WERI-Rb-1 (cell line): ENCODE results near the gene PSMD12.

Source experiments
- DNase-seq: peaks from one replicate; pipeline ENCODE4 v3.0.0-alpha.2; 2020
- H3K27ac ChIP-seq: fragments of 250-450 bp; sonication (Bioruptor Pico); 2 replicates; pipeline ENCODE4 v1.5.1; 2020; ENCODE audit warnings: mild to moderate bottlenecking, moderate library complexity
- H3K27me3 ChIP-seq: fragments of 250-450 bp; sonication (Bioruptor Pico); 2 replicates; pipeline ENCODE4 v1.5.1; 2021; ENCODE audit warnings: mild to moderate bottlenecking, low read depth, moderate library complexity; ENCODE audit not compliant: insufficient read depth, severe bottlenecking
- H3K36me3 ChIP-seq: fragments of 250-450 bp; sonication (Bioruptor Pico); 2 replicates; pipeline ENCODE4 v1.5.1; 2020; ENCODE audit warnings: mild to moderate bottlenecking, moderate library complexity
- H3K4me3 ChIP-seq: 2 replicates; pipeline ENCODE4 v1.5.1; 2011; ENCODE audit warnings: low read depth, mild to moderate bottlenecking, control low read depth, low read length
- H3K9me3 ChIP-seq: fragments of 250-450 bp; sonication (Bioruptor Pico); 2 replicates; pipeline ENCODE4 v1.5.1; 2021; ENCODE audit warnings: mild to moderate bottlenecking, moderate library complexity; ENCODE audit not compliant: severe bottlenecking
- CTCF ChIP-seq: IDR thresholded peaks from 2 replicates; pipeline ENCODE4 v1.5.1; 2011; ENCODE audit warnings: low read depth, mild to moderate bottlenecking, control low read depth, inconsistent platforms, low read length

The PSMD12 gene

GRCh38 chr17:67372751-67373150 lies 6.4 kb upstream of the PSMD12 start:
- no peak overlapping the region for H3K4me3 ChIP-seq
- no peaks in the 10 kb centered on the region for H3K36me3 ChIP-seq
- H3K9me3 ChIP-seq, result no peaks in the 10 kb centered on the region
- TF ChIP-seq CTCF, result no peak
- no peak for DNase-seq
- no peaks in the 10 kb centered on the region for H3K27me3 ChIP-seq
- H3K27ac ChIP-seq, result no peak overlapping the region

GRCh38 chr17:67369676-67370075 lies 3.3 kb upstream of the PSMD12 start:
- Histone ChIP-seq H3K9me3 (no peaks in the 10 kb centered on the region), H3K27ac (no peak overlapping the region), H3K36me3 (peaks cover 14% of the 10 kb centered on the region), H3K27me3 (no peaks in the 10 kb centered on the region), H3K4me3 (no peak overlapping the region)
- no peak for TF ChIP-seq CTCF
- no peak for DNase-seq

DNA sequence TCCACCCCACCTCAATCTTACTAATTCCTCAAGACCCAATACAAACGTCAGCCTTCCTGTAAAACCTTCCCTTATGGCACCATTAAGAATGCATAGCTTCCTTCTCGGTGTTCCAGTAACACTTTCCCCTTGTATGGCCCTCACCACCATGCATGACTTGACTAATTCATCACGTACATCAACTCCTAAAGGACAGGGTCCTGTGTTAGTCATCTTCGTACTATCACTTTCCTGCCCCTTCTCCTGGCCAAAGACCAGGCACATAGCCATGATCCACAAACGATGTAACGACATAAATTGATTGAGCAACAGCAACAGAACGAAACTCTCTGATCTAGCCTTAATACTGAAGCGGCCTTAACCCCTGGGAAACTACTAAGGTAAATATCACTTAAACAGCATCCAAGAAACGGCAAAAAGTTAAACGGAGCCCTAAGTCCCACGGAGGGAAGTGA lies 612 bp downstream of the PSMD12 start:
- TF ChIP-seq CTCF, result no peak
- no peak for DNase-seq
- no peaks in the 10 kb centered on the region for H3K27me3 ChIP-seq

DNA sequence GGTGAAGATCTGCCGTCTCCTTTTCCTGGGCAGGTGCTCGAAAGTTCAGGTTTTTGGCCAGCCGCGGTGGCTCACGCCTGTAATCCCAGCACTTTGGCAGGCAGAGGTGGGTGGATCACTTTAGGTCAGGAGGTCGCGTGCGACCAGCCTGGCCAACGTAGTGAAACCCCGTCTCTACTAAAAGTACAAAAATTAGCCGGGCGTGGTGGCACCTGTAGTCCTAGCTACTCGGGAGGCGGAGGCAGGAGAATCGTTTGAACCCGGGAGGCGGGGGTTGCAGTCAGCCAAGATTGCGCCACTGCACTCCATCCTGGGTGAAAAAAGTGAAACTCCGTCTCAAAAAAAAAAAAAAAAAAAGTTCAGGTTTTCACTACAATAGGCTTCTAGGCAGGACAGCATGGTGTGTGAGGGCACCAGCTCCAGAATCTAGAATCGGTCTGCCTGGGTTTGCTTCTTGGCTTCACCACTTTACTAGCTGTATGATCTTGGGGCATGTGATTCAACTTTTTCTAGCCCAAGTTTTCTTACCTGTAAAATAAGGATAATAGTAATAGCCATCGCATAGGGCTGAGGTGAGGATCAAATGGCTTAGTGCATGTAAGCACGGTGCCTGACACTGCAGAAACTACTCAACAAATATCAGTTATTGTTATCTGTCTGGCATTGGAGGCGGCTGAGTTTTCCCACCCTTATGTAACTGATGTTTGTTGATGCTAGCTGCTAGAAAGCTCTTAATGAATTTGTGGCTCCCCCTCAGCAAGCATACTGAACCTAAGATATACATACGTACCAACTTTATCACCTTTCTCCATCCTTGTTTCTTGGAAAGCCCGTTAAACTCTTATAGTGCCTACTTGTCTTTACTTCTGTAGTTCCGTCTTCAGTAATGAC lies 1.3 kb downstream of the PSMD12 start:
- H3K27ac ChIP-seq, result peak overlapping the region; percentile 91; the same call in 1 of the 2 replicates

More for the DNA sequence above, 612 bp downstream of the PSMD12 start:
- Histone ChIP-seq H3K9me3 (no peaks in the 10 kb centered on the region), H3K4me3 (peak overlapping the region; percentile 97), H3K36me3 (peaks cover 44% of the 10 kb centered on the region), H3K27ac (peak overlapping the region; percentile 91)

GRCh38 chr17:67362173-67362572 lies 4.2 kb downstream of the PSMD12 start:
- Histone ChIP-seq H3K27ac (no peak overlapping the region), H3K9me3 (no peaks in the 10 kb centered on the region), H3K27me3 (no peaks in the 10 kb centered on the region), H3K4me3 (no peak overlapping the region), H3K36me3 (peaks cover 73% of the 10 kb centered on the region)
- no peak for DNase-seq
- TF ChIP-seq CTCF, result no peak

More for the DNA sequence above, 1.3 kb downstream of the PSMD12 start:
- Histone ChIP-seq H3K27me3 (no peaks in the 10 kb centered on the region), H3K36me3 (peaks cover 51% of the 10 kb centered on the region), H3K4me3 (peak overlapping the region; percentile 97), H3K9me3 (no peaks in the 10 kb centered on the region)
- no peak for TF ChIP-seq CTCF
- DNase-seq, result no peak
